GM21786 (cell line): ENCODE measurements around the gene OSTM1.
"Not testable (repeated sequence)": the region's sequence is repeated elsewhere in the genome, so short reads cannot be mapped to it uniquely, and the experiment has no call there.

Experiments
- ATAC-seq: cut with Tn5 transposase; IDR thresholded peaks from one replicate; pipeline ENCODE4 v1.9.1; 2021; ENCODE audit not compliant: unreplicated experiment

The OSTM1 gene

GRCh38 chr6:108024427-108025073, 50.0 kb downstream of the OSTM1 start:
- no peak for ATAC-seq

- no peak for ATAC-seq
Observed at GRCh38 chr6:108020472-108021116, 53.9 kb downstream of the OSTM1 start.

DNA sequence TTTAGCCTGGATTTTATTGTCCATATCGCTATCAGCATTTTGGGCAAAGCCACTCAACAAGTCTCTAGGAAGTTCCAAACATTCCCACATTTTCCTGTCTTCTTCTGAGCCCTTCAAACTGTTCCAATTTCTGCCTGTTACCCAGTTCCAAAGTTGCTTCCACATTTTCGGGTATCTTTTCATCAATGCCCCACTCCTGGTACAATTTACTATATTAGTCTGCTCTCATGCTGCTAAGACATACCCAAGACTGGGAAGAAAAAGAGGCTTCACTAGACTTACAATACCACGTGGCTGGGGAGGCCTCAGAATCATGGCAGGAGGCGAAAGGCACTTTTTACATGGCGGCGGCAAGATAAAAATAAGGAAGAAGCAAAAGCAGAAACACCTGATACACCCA, 58.3 kb downstream of the OSTM1 start:
- ATAC-seq, result not testable (repeated sequence)

DNA sequence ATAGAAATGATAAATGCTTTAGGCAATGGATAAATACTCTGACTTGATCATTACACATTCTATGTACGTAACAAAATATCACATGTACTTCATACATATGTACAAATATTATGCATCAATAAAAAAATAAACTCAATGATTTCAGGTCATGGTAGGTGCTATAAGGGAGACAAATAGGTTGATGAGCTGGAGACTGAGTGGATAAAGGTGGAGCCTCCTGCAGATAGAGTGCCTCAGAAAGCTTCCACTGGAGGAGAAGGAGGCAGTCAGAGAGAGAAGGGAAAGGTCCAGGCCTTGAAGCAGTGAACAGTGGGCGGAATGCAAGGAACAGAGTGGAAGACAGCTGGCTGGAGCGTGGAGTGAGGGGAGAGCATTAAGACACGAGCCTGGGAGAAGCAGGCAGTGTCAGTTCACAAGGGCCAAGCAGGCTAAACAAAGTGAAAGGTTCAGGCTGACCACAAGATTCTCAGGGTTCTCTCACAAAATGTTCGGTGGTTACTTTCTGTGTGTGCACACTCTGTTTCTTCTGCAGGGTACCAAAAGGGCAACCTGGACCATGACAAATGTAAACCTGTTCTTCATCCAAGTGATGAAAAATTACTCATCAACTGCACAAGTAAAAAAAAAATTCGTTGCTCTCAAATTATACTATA, 60.6 kb downstream of the OSTM1 start:
- ATAC-seq, result no peak

DNA sequence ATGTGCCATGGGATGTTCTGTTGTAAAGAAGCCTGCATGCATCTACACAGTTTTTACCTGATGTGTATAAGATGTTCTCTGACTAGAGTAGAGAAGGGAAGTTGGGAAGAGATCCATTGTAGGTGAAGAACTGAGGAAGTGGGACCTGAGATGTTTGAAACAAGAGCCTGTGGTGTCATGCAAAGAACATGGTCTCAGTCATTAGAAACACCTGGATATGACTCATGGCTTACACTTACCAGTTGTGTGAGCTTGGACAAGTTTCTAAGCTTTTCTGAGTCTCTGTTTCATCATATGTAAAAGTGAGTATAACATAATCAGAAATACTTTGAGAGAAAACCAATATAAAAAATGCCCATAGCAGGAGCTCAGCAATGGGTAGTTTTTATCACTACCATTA, 64.6 kb downstream of the OSTM1 start:
- no peak for ATAC-seq

DNA sequence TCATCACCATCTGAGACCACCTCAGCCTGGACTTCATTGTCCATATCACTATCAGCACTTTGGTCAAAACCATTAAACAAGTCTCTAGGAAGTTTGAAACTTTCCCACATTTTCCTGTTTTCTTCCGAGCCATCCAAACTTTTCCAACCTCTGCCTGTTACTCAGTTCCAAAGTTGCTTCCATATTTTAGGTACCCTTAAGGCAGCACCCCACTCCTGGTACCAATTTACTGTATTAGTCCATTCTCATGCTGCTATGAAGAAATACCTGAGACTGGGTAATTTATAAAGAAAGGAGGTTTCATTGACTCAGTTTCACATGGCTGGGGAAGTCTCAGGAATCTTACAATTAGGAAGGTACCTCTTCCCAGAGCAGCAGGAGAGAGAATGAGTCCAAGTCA, 65.3 kb downstream of the OSTM1 start:
- not testable (repeated sequence) for ATAC-seq

DNA sequence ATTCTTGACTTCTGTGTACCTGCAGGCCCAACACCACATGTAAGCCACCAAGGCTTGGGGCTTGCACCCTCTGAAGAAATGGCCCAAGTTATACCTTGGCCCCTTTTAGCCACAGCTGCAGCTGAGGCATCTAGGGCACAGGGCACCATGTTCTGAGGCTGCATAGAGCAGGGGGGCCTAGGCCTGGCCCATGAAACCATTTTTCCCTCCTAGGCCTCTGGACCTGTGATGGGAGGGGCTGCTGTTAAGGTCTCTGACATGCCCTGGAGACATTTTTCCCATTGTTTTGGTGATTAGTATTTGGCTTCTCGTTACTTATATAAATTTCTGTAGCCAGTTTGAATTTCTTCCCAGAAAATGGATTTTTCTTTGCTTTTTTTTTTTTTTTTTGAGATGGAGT, 66.2 kb downstream of the OSTM1 start:
- ATAC-seq, result no peak

DNA sequence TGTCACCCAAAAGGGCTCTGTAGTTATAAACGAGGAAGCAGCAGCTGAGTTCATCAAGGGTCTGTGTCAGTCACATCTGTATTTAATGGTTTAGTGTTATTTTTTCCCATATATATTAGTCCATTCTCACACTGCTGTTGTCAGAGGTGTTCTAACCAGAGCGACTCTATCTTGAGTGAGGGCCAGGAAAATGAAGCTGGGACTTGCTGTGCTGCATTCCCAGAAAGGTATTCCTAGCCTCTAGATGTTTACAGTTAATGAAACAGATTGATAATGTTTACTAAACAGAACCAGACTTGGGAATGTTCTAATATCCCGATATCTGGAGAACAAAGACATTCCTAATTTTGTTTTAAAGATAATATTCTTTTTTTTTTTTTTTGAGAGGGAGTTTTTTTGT, 68.6 kb downstream of the OSTM1 start:
- ATAC-seq, result no peak

GRCh38 chr6:108004861-108005260, 69.7 kb downstream of the OSTM1 start:
- ATAC-seq, result no peak

- ATAC-seq, result no peak
Observed at GRCh38 chr6:108002365-108003221, 71.9 kb downstream of the OSTM1 start.

DNA sequence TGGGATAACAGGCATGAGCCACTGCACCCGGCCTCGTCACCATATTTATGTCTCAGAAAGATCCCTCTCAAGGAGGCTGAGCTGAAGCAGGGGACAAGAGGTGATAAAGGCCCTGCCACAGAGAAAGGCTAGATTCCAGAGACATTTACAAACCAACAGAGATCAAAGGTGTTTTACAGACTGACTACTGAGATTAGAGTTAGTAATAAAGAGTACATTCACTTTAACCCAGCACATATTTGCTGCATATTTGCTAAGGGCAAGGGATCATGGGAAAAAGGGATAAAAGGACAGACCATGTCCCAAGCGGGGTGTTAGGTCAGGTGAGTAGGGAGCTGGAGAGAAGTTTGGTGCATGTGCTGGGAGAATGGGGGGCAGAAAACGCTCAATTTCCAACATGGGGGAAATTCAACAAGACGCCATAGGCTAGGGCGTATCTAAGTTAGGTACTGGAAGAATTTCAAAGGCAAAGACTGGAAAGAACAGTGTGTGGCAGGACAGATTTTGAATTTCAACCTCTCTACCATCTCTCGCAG, 72.8 kb downstream of the OSTM1 start:
- ATAC-seq, result no peak

GRCh38 chr6:108000259-108000658, 74.3 kb downstream of the OSTM1 start:
- ATAC-seq, result not testable (repeated sequence)

DNA sequence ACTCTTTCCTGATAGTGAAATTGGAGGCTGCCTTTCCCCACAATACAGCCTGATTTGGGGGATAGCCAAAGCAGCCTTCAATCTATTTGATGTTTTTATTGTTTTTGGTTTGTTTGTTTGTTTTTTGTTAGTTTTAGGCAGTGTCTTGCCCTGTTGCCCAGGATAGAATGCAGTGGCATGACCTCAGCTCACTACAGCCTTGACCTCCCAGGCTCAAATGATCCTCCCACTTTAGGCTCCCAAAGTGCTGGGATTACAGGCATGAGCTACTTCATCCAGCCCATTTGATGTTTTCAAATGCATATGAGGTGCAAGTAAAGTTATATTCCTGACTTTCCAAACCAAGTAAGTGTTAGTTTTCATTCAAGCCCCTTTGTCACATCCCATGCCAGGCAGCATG, 75.2 kb downstream of the OSTM1 start:
- ATAC-seq, result no peak

- ATAC-seq, result no peak
Observed at GRCh38 chr6:107991772-107992550, 82.6 kb downstream of the OSTM1 start.
